Heart right ventricle (tissue), 16 donors: ENCODE data around the gene EIF2D. TPM values are rescaled to one million over a fixed set of nuclear protein-coding genes. Genes with fewer than 3 reads are reported as not detected.

Experiments
- ATAC-seq, 8 donors: fragments of 200-7000 bp; cut with Tn5 transposase; one replicate each; pipeline ENCODE4 v1.9.1; 2020; ENCODE audit warnings: mild to moderate bottlenecking in 8 of 8, moderate library complexity in 8 of 8, moderate number of reproducible peaks in 1 of 8
- DNase-seq, 2 donors: peaks; one replicate each; pipeline ENCODE4 v3.0.0-alpha.2; 2020
- H3K27ac ChIP-seq, 10 donors: fragments of 200-600 bp; sonication (generic) in 2 of 10; one replicate each; pipeline versions ENCODE4 v1.5.0 to v1.8.0; 2020 to 2022; ENCODE audit warnings: mild to moderate bottlenecking in 3 of 10
- H3K27me3 ChIP-seq, 7 donors: fragments of 200-600 bp; one replicate each; pipeline ENCODE4 v1.8.0; 2021 to 2022; ENCODE audit warnings: mild to moderate bottlenecking in 2 of 7
- H3K36me3 ChIP-seq, 9 donors: fragments of 200-600 bp; sonication (generic) in 1 of 9; one replicate each; pipeline versions ENCODE4 v1.5.0 to v1.8.0; 2020 to 2022; ENCODE audit warnings: mild to moderate bottlenecking in 2 of 9
- H3K4me1 ChIP-seq, 9 donors: fragments of 200-600 bp; sonication (generic) in 1 of 9; one replicate each; pipeline versions ENCODE4 v1.5.0 to v1.8.0; 2020 to 2022; ENCODE audit warnings: mild to moderate bottlenecking in 4 of 9
- H3K4me3 ChIP-seq, 10 donors: fragments of 200-600 bp; sonication (generic) in 2 of 10; one replicate each; pipeline versions ENCODE4 v1.5.0 to v1.8.0; 2020 to 2022; ENCODE audit warnings: mild to moderate bottlenecking in 7 of 10, moderate library complexity in 2 of 10
- H3K9me3 ChIP-seq, 11 donors: fragments of 200-600 bp in 10 of 11; sonication (generic) in 2 of 11; one replicate each; pipeline versions ENCODE4 v1.5.0 to v1.8.0; 2013 to 2022; ENCODE audit warnings: mild to moderate bottlenecking in 2 of 11, control low read depth in 1 of 11, moderate library complexity in 1 of 11
- CTCF ChIP-seq, 9 donors: fragments of 200-600 bp; sonication (generic) in 2 of 9; IDR thresholded peaks; one replicate each; pipeline versions ENCODE4 v1.5.0 to v1.8.0; 2021 to 2022; ENCODE audit warnings: antibody characterized with exemption in 9 of 9, mild to moderate bottlenecking in 5 of 9, moderate library complexity in 1 of 9
- WGBS, 2 donors: extraction: QIAGEN DNeasy Blood & Tissue Kit; methylation state at CpG; one replicate each; pipeline ENCODE4 v1.1.7; 2013; ENCODE audit warnings: inconsistent platforms in 1 of 2; 5-methylcytosine and 5-hydroxymethylcytosine counted together
- intact Hi-C, 10 donors: fragments of 100-400 bp; cut with DNase I; formaldehyde crosslinking; loops; one replicate each; pipeline versions ENCODE4 v1.11.1 to v1.14.2; 2022
- polyA plus RNA-seq, 2 donors: library from polyadenylated mRNA; stranded (reverse); fragments of 200-250 nt; gene quantifications; one replicate each; pipeline ENCODE4 v1.2.3, GENCODE V29; 2013
- total RNA-seq, 10 donors: library from RNA; stranded (reverse); fragmentation: NEBNext Ultra II Directional in 3 of 10; extraction: Animal tissue kit (Norgen Biotek cat#: 25700) in 3 of 10; gene quantifications; one replicate each; pipeline versions ENCODE4 v1.2.1 to v1.2.4, GENCODE V29; 2021 to 2023
- donor health status: Arrhythmogenic right ventricular cardiomyopathy.
- donor health status: ischemic (EF 13 %, LVEDD 7.1; RV severe dilation, severe dysfunction).
- donor health status: healthy with polysubstance abuse.
- donor health status: DM: no; HTN: yes; CAD: no.
- donor health status: DM: no; HTN: no; CAD: no.
- donor health status: ischemic (EF 25% LVEDD 6.9; RV normal size, moderate dysfunction).
- donor health status: ischemic (EF 25% LVEDD 5.7; RV mildly dilated, moderate dysfunction).
- donor health status: healthy.
- donor health status: DM: yes; HTN: yes; CAD: no.
- donor health status: Ischemic cardiomyopathy.
- donor health status: ischemic (EF 35%, LVEDD 5.7; RV mildly dilated, moderate dysfunction).
- donor health status: nonischemic (EF 11% LVEDD 7.7; RV severe dilation, severe dysfunction).
- donor health status: DM: yes; HTN: yes; CAD: no.
- donor health status: PGD.
- donor health status: ischemic (EF 29% LVEDD 5.4; RV normal size, mild dysfunction).
- donor health status: nonischemic (EF 23%, LVEDD 6.1; RV moderate dilation, normal function).

The EIF2D gene
- total and polyA plus RNA-seq, 12 donors: 16.8 to 35.6 (median 29.5) TPM

- Histone ChIP-seq H3K27me3 (no peaks in the 10 kb centered on the region), H3K27ac (peak overlapping the region; percentile 5 to 96 (median 66)), H3K36me3 (peaks cover 0 to 12% (median 0%) of the 10 kb centered on the region in 9 donors), H3K9me3 (no peaks in the 10 kb centered on the region), H3K4me3 (no peak overlapping the region), H3K4me1 (peaks cover 32 to 100% (median 81%) of the 10 kb centered on the region in 9 donors)
- TF ChIP-seq CTCF (IDR thresholded peaks at IDR 0.05): no peak
- intact Hi-C loops: loop anchor here in 4 of 10 donors (5.0 to 10.0 kb wide), 3 partner anchors 37 to 70 kb away; no protein-coding TSS in a partner anchor
- 47 to 51% methylated on average over 2 of the region's 2 CpGs for WGBS, 2 donors
- DNase-seq (no peak), ATAC-seq (no peak)
Observed at GRCh38 chr1:206654828-206655227, 42.6 kb upstream of the EIF2D start.

GRCh38 chr1:206653715-206654459, 41.6 kb upstream of the EIF2D start:
- TF ChIP-seq CTCF (IDR thresholded peaks at IDR 0.05): no peak
- intact Hi-C loops: loop anchor here in 3 of 10 donors (2.0 to 10.0 kb wide), 2 partner anchors 17 to 71 kb away; no protein-coding TSS in a partner anchor

GRCh38 chr1:206651958-206652890, 40.0 kb upstream of the EIF2D start:
- peak overlapping the region in 3 of 10 donors; percentile 42 to 96 (median 74) for H3K27ac ChIP-seq

More at GRCh38 chr1:206653715-206654459, 41.6 kb upstream of the EIF2D start:
- H3K27me3 ChIP-seq: no peaks in the 10 kb centered on the region
- H3K4me1 ChIP-seq: peaks cover 40 to 100% (median 81%) of the 10 kb centered on the region in 9 donors
- no peaks in the 10 kb centered on the region for H3K9me3 ChIP-seq
- H3K4me3 ChIP-seq: no peak overlapping the region
- DNase-seq (no peak), ATAC-seq (peak in 2 of 8 donors; percentile 13 to 24)
- 57 to 66% methylated on average over 7 of the region's 7 CpGs for WGBS, 2 donors
- H3K27ac ChIP-seq: peak overlapping the region in 9 of 10 donors; percentile 12 to 96 (median 61)
- peaks cover 0 to 13% (median 0%) of the 10 kb centered on the region in 9 donors for H3K36me3 ChIP-seq

More at GRCh38 chr1:206651958-206652890, 40.0 kb upstream of the EIF2D start:
- intact Hi-C loops: loop anchor here in 3 of 10 donors (2.0 to 10.0 kb wide), 2 partner anchors 15 to 73 kb away; no protein-coding TSS in a partner anchor
- ATAC-seq (no peak), DNase-seq (no peak)
- Histone ChIP-seq H3K27me3 (no peaks in the 10 kb centered on the region), H3K4me3 (no peak overlapping the region), H3K9me3 (no peaks in the 10 kb centered on the region), H3K36me3 (peaks cover 0 to 29% (median 7%) of the 10 kb centered on the region in 9 donors), H3K4me1 (peaks cover 33 to 94% (median 72%) of the 10 kb centered on the region in 9 donors)
- WGBS, 2 donors: 94 to 96% methylated on average over 5 of the region's 5 CpGs
- no peak for TF ChIP-seq CTCF (IDR thresholded peaks at IDR 0.05)
